HG03135 (cell line): ENCODE data around the gene ANK3.

ENCODE experiments used
- ATAC-seq: cut with Tn5 transposase; IDR thresholded peaks from one replicate; pipeline ENCODE4 v1.9.1; 2021; ENCODE audit warnings: mild to moderate bottlenecking, moderate library complexity; ENCODE audit not compliant: unreplicated experiment

Gene ANK3

GRCh38 chr10:60348982-60349381 is 40.7 kb downstream of the ANK3 start:
- ATAC-seq = no peak

- ATAC-seq = no peak
Observed at GRCh38 chr10:60347270-60347669, 42.4 kb downstream of the ANK3 start.

- ATAC-seq = no peak
Observed at GRCh38 chr10:60346661-60347060, 43.0 kb downstream of the ANK3 start.

- no peak for ATAC-seq
Observed at GRCh38 chr10:60343254-60343653, 46.4 kb downstream of the ANK3 start.

GRCh38 chr10:60341969-60342368 is 47.7 kb downstream of the ANK3 start:
- ATAC-seq = no peak

GRCh38 chr10:60340973-60341372 is 48.7 kb downstream of the ANK3 start:
- no peak for ATAC-seq

GRCh38 chr10:60339757-60340156 is 49.9 kb downstream of the ANK3 start:
- no peak for ATAC-seq

- ATAC-seq = no peak
Observed at GRCh38 chr10:60338786-60339185, 50.9 kb downstream of the ANK3 start.

GRCh38 chr10:60338002-60338564 is 51.6 kb downstream of the ANK3 start:
- no peak for ATAC-seq

- no peak for ATAC-seq
Observed at GRCh38 chr10:60336901-60337630, 52.6 kb downstream of the ANK3 start.

GRCh38 chr10:60335708-60336107 is 54.0 kb downstream of the ANK3 start:
- ATAC-seq = no peak

- no peak for ATAC-seq
Observed at GRCh38 chr10:60334991-60335390, 54.7 kb downstream of the ANK3 start.

- ATAC-seq = no peak
Observed at GRCh38 chr10:60332371-60332770, 57.3 kb downstream of the ANK3 start.

GRCh38 chr10:60331886-60332285 is 57.8 kb downstream of the ANK3 start:
- no peak for ATAC-seq

GRCh38 chr10:60323162-60323561 is 66.5 kb downstream of the ANK3 start:
- no peak for ATAC-seq

GRCh38 chr10:60320666-60321065 is 69.0 kb downstream of the ANK3 start:
- ATAC-seq = no peak

- ATAC-seq = no peak
Observed at GRCh38 chr10:60316029-60316428, 73.6 kb downstream of the ANK3 start.

GRCh38 chr10:60315311-60315710 is 74.4 kb downstream of the ANK3 start:
- ATAC-seq = no peak

GRCh38 chr10:60314069-60314940 is 75.4 kb downstream of the ANK3 start:
- no peak for ATAC-seq

- no peak for ATAC-seq
Observed at GRCh38 chr10:60313589-60313952, 76.1 kb downstream of the ANK3 start.

- no peak for ATAC-seq
Observed at GRCh38 chr10:60312818-60313588, 76.7 kb downstream of the ANK3 start.
